HCT116 (cell line): ENCODE data around the gene NF2. TPM values are rescaled to one million over a fixed set of nuclear protein-coding genes. Genes with fewer than 3 reads are reported as not detected.

ENCODE experiments used
- ATAC-seq: fragments of 200-7000 bp; cut with Tn5 transposase; 2 replicates; pipeline ENCODE4 v1.9.1; 2020; ENCODE audit warnings: mild to moderate bottlenecking, moderate library complexity
- BruUV-seq: library from RNA; stranded (reverse); fragments of 400-500 nt; replicated peaks from 2 replicates; lab custom pipeline; 2021; lab: Mats Ljungman, UMichigan
- CTCF ChIA-PET: fragments of 300-600 bp; sonication (Branson Sonifier 250); formaldehyde crosslinking; loops from one replicate; lab custom pipeline; 2021; ENCODE audit warnings: antibody characterized with exemption; lab: Charles Lee
- POLR2A ChIA-PET: fragments of 300-600, 350-600 bp; sonication (Branson Sonifier 250); formaldehyde crosslinking; loops from one replicate; lab custom pipeline; 2021; ENCODE audit warnings: antibody characterized with exemption; lab: Charles Lee
- RAD21 ChIA-PET, 2 experiments: fragments of 300-600 bp; sonication (Branson Sonifier 250); formaldehyde crosslinking; loops; one replicate each; lab custom pipeline; 2023; ENCODE audit warnings: low total read pairs in 2 of 2; ENCODE audit not compliant: uncharacterized antibody in 2 of 2, unreplicated experiment in 2 of 2, low non-redundant PET in 1 of 2; lab: Charles Lee
- DNase-seq: peaks from one replicate; pipeline ENCODE4 v3.0.0-alpha.2; 2010; ENCODE audit warnings: low read depth, low spot score
- H2AFZ ChIP-seq: fragments of 200-600 bp; shearing (Covaris generic), sonication (generic); 2 replicates; pipeline ENCODE4 v1.6.1; 2017; ENCODE audit warnings: low read depth, mixed run types, mixed read lengths, antibody characterized with exemption, low read length; ENCODE audit not compliant: poor library complexity, severe bottlenecking
- H3K27ac ChIP-seq: 2 replicates; pipeline ENCODE4 v1.5.1; 2012; ENCODE audit warnings: low read depth, low read length
- H3K27me3 ChIP-seq: fragments of 200-600 bp; sonication (generic); 2 replicates; pipeline ENCODE4 v1.6.1; 2016; ENCODE audit warnings: mixed run types, low read length, mixed read lengths; ENCODE audit not compliant: insufficient read depth
- H3K36me3 ChIP-seq, 2 experiments: fragments of 200-500 bp in 1 of 2; fragments of 200-600 bp in 1 of 2; sonication (Bioruptor generic) in 1 of 2; sonication (generic) in 1 of 2; 2 replicates each; pipeline versions ENCODE4 v1.5.1 to v1.6.1; 2014 to 2016; ENCODE audit warnings: low read length in 2 of 2, inconsistent platforms in 1 of 2, mixed read lengths in 1 of 2, mixed run types in 1 of 2; ENCODE audit not compliant: insufficient read depth in 2 of 2, control insufficient read depth in 1 of 2
- H3K4me1 ChIP-seq, 2 experiments: fragments of 200-600 bp in 1 of 2; sonication (generic) in 1 of 2; 2 replicates each; pipeline versions ENCODE4 v1.5.1 to v1.6.1; 2012 to 2017; ENCODE audit warnings: low read length in 2 of 2, inconsistent platforms in 1 of 2, mild to moderate bottlenecking in 1 of 2, mixed read lengths in 1 of 2, mixed run types in 1 of 2, moderate library complexity in 1 of 2; ENCODE audit not compliant: insufficient read depth in 2 of 2, control insufficient read depth in 1 of 2
- H3K4me2 ChIP-seq: fragments of 200-600 bp; sonication (generic); 2 replicates; pipeline ENCODE4 v1.6.1; 2017; ENCODE audit warnings: mixed run types, low read length, mixed read lengths
- H3K4me3 ChIP-seq, 2 experiments: fragments of 200-600 bp in 1 of 2; sonication (generic) in 1 of 2; replicated peaks in 1 of 2; 2 replicates each; pipeline ENCODE4 v1.5.1; 2011 to 2016; ENCODE audit warnings: low read length in 2 of 2, control low read depth in 1 of 2, low read depth in 1 of 2, mild to moderate bottlenecking in 1 of 2, mixed read lengths in 1 of 2, mixed run types in 1 of 2
- H3K79me2 ChIP-seq: fragments of 200-600 bp; sonication (generic); 2 replicates; pipeline ENCODE4 v1.6.1; 2017; ENCODE audit warnings: mild to moderate bottlenecking, mixed run types, low read length, moderate library complexity, mixed read lengths; ENCODE audit not compliant: insufficient read depth
- H3K9ac ChIP-seq: fragments of 200-600 bp; sonication (generic); 2 replicates; pipeline ENCODE4 v1.6.1; 2016; ENCODE audit warnings: low read length, mixed read lengths
- H3K9me2 ChIP-seq: fragments of 200-600 bp; sonication (generic), shearing (Covaris generic); 2 replicates; pipeline ENCODE4 v1.6.1; 2017; ENCODE audit warnings: mixed run types, mild to moderate bottlenecking, moderate library complexity; ENCODE audit not compliant: insufficient read depth
- H3K9me3 ChIP-seq, 2 experiments: fragments of 200-500 bp in 1 of 2; fragments of 200-600 bp in 1 of 2; sonication (Bioruptor generic) in 1 of 2; sonication (generic) in 1 of 2; 2 replicates each; pipeline ENCODE4 v1.6.1; 2014 to 2017; ENCODE audit warnings: low read length in 2 of 2, mixed read lengths in 2 of 2, inconsistent platforms in 1 of 2, low read depth in 1 of 2, mild to moderate bottlenecking in 1 of 2, mixed run types in 1 of 2, moderate library complexity in 1 of 2; ENCODE audit not compliant: control insufficient read depth in 1 of 2, insufficient read depth in 1 of 2
- H4K20me1 ChIP-seq: fragments of 200-600 bp; sonication (generic), shearing (Covaris generic); 2 replicates; pipeline ENCODE4 v1.6.1; 2017; ENCODE audit warnings: mixed run types, mild to moderate bottlenecking, moderate library complexity; ENCODE audit not compliant: insufficient read depth
- CEBPB ChIP-seq: IDR thresholded peaks from 2 replicates; pipeline ENCODE4 v1.6.1; 2012; ENCODE audit warnings: low read depth
- EGR1 ChIP-seq: IDR thresholded peaks from 2 replicates; pipeline ENCODE4 v1.6.1; 2012; ENCODE audit warnings: low read depth
- EZH2phosphoT487 ChIP-seq: fragments of 200-600 bp; IDR thresholded peaks from 2 replicates; pipeline ENCODE4 v1.6.1; 2018; ENCODE audit warnings: antibody characterized with exemption, borderline replicate concordance
- FOSL1 ChIP-seq: IDR thresholded peaks from 2 replicates; pipeline ENCODE4 v1.6.1; 2012; ENCODE audit warnings: low read depth
- JUND ChIP-seq: IDR thresholded peaks from 2 replicates; pipeline ENCODE4 v1.6.1; 2012
- POLR2AphosphoS5 ChIP-seq: IDR thresholded peaks from 2 replicates; pipeline ENCODE4 v1.6.1; 2011; ENCODE audit warnings: mild to moderate bottlenecking, low read depth, low read length, moderate library complexity
- RAD21 ChIP-seq: IDR thresholded peaks from 2 replicates; pipeline ENCODE4 v1.6.1; 2012; ENCODE audit warnings: low read depth, mild to moderate bottlenecking
- SIN3A ChIP-seq: IDR thresholded peaks from 2 replicates; pipeline ENCODE4 v1.6.1; 2012; ENCODE audit warnings: low read depth
- SP1 ChIP-seq: IDR thresholded peaks from 2 replicates; pipeline ENCODE4 v1.6.1; 2012; ENCODE audit warnings: low read depth
- SRF ChIP-seq: IDR thresholded peaks from 2 replicates; pipeline ENCODE4 v1.6.1; 2012; ENCODE audit warnings: low read depth
- YY1 ChIP-seq: IDR thresholded peaks from 2 replicates; pipeline ENCODE4 v1.6.1; 2011; ENCODE audit warnings: low read length, low read depth, moderate library complexity, mild to moderate bottlenecking; ENCODE audit not compliant: insufficient replicate concordance; ENCODE audit errors: extremely low read depth
- ZNF274 ChIP-seq: fragments of 200-500 bp; sonication (Bioruptor generic); IDR thresholded peaks from 2 replicates; pipeline ENCODE4 v1.6.1; 2014; ENCODE audit warnings: mild to moderate bottlenecking, low read depth, low read length, inconsistent platforms
- intact Hi-C: fragments of 100-400 bp; cut with micrococcal nuclease; formaldehyde crosslinking; loops from 2 replicates; pipeline ENCODE4 v1.10.0; 2022
- total RNA-seq: library from RNA; stranded (reverse); gene quantifications from one replicate; pipeline ENCODE4 v1.2.1, GENCODE V29; 2021; ENCODE audit not compliant: unreplicated experiment
- TF ChIP-seq, protein P1 (sequence below), 3 experiments: fragments of 200-600 bp in 1 of 3; sonication (generic) in 1 of 3; IDR thresholded peaks in 2 of 3; conservative IDR thresholded peaks in 1 of 3; 2 replicates each; pipeline ENCODE4 v1.5.1; 2012 to 2017; ENCODE audit warnings: low read depth in 2 of 3, low read length in 2 of 3, antibody characterized with exemption in 1 of 3, borderline replicate concordance in 1 of 3, control low read depth in 1 of 3, mild to moderate bottlenecking in 1 of 3, mixed read lengths in 1 of 3, mixed run types in 1 of 3, moderate library complexity in 1 of 3; ENCODE audit not compliant: insufficient read depth in 1 of 3
- TF ChIP-seq, protein P2 (sequence below): IDR thresholded peaks from 2 replicates; pipeline ENCODE4 v1.6.1; 2012
- TF ChIP-seq, protein P3 (sequence below): IDR thresholded peaks from 2 replicates; pipeline ENCODE4 v1.6.1; 2011; ENCODE audit warnings: mild to moderate bottlenecking, low read length, moderate library complexity; ENCODE audit not compliant: insufficient replicate concordance; ENCODE audit errors: extremely low read depth

Gene NF2
- total RNA-seq, 1 experiment from 2014 or later = 70.2 TPM

DNA sequence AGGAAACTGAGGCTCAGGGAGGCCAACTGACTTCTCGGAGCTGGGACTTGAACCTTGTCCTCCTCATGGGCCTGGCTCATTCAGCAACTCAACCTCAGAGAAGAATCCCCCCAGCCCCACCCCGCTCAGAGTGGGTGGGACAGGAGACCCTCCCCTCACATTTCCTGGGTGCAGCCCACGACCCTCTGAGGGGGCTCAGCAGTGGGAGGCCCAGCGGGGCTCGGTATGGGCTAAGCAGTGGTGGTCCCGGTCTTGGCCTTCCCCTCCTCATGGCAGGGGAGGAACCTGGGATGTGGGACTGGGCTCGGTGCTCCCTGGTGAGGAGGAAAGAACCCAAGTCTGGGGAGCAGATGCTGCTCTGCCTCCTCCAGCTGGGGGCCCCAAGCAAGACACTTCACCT, 102.2 kb downstream of the NF2 start:
- no peaks in the 10 kb centered on the region for H3K27me3 ChIP-seq
- H3K36me3 ChIP-seq = no peaks in the 10 kb centered on the region
- no peaks in the 10 kb centered on the region for H3K79me2 ChIP-seq
- ATAC-seq (no peak), DNase-seq (no peak)
- no peak overlapping the region for H3K4me2 ChIP-seq
- TF ChIP-seq SIN3A (no peak), YY1 (no peak), ZNF274 (no peak), EZH2phosphoT487 (no peak), EGR1 (no peak), POLR2AphosphoS5 (no peak), RAD21 (no peak), SP1 (no peak), SRF (no peak), FOSL1 (no peak), JUND (no peak), CEBPB (no peak)
- TF ChIP-seq, protein P1, sequence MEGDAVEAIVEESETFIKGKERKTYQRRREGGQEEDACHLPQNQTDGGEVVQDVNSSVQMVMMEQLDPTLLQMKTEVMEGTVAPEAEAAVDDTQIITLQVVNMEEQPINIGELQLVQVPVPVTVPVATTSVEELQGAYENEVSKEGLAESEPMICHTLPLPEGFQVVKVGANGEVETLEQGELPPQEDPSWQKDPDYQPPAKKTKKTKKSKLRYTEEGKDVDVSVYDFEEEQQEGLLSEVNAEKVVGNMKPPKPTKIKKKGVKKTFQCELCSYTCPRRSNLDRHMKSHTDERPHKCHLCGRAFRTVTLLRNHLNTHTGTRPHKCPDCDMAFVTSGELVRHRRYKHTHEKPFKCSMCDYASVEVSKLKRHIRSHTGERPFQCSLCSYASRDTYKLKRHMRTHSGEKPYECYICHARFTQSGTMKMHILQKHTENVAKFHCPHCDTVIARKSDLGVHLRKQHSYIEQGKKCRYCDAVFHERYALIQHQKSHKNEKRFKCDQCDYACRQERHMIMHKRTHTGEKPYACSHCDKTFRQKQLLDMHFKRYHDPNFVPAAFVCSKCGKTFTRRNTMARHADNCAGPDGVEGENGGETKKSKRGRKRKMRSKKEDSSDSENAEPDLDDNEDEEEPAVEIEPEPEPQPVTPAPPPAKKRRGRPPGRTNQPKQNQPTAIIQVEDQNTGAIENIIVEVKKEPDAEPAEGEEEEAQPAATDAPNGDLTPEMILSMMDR (IDR thresholded peaks at IDR 0.05 in 2 of 3, conservative IDR thresholded peaks at IDR 0.05 in 1 of 3; ENCODE audit: borderline replicate concordance in 1 of 3, insufficient read depth in 1 of 3, low read depth in 2 of 3, low read length in 2 of 3) = no peak
- TF ChIP-seq, protein P2, sequence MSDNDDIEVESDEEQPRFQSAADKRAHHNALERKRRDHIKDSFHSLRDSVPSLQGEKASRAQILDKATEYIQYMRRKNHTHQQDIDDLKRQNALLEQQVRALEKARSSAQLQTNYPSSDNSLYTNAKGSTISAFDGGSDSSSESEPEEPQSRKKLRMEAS = no peak
- TF ChIP-seq, protein P3, sequence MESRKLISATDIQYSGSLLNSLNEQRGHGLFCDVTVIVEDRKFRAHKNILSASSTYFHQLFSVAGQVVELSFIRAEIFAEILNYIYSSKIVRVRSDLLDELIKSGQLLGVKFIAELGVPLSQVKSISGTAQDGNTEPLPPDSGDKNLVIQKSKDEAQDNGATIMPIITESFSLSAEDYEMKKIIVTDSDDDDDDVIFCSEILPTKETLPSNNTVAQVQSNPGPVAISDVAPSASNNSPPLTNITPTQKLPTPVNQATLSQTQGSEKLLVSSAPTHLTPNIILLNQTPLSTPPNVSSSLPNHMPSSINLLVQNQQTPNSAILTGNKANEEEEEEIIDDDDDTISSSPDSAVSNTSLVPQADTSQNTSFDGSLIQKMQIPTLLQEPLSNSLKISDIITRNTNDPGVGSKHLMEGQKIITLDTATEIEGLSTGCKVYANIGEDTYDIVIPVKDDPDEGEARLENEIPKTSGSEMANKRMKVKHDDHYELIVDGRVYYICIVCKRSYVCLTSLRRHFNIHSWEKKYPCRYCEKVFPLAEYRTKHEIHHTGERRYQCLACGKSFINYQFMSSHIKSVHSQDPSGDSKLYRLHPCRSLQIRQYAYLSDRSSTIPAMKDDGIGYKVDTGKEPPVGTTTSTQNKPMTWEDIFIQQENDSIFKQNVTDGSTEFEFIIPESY = no peak
- no peaks in the 10 kb centered on the region for H3K9me3 ChIP-seq
- H3K4me3 ChIP-seq = no peak overlapping the region
- ChIA-PET CTCF (no interaction called here), POLR2A (no interaction called here), RAD21 (no interaction called here)
- H3K4me1 ChIP-seq = peaks cover 31% of the 10 kb centered on the region in 2 experiments
- no peak overlapping the region for H2AFZ ChIP-seq
- H3K9me2 ChIP-seq = no peaks in the 10 kb centered on the region
- H3K9ac ChIP-seq = no peak overlapping the region
- no peak overlapping the region for H3K27ac ChIP-seq
- H4K20me1 ChIP-seq = no peaks in the 10 kb centered on the region
- intact Hi-C loops = no loop called here
- BruUV-seq = no TSS peak
